Chondrocyte (in vitro differentiated cells): ENCODE measurements around the gene PALS2. TPM values are rescaled to one million over a fixed set of nuclear protein-coding genes. Genes with fewer than 3 reads are reported as not detected.

Experiments used
- DNase-seq: peaks from one replicate; pipeline ENCODE4 v3.0.0; 2021; ENCODE audit warnings: mixed read lengths, low spot score
- H3K27ac Mint-ChIP-seq: one replicate; pipeline ENCODE4 v1.8.0; 2021; ENCODE audit warnings: mild to moderate bottlenecking, moderate library complexity, mixed read lengths; ENCODE audit not compliant: unreplicated experiment
- H3K27me3 Mint-ChIP-seq: 2 replicates; pipeline ENCODE4 v1.8.0; 2021; ENCODE audit warnings: low read depth, mixed read lengths
- H3K36me3 Mint-ChIP-seq: 2 replicates; pipeline ENCODE4 v1.8.0; 2021; ENCODE audit warnings: low read depth, mixed read lengths
- H3K4me1 Mint-ChIP-seq: 2 replicates; pipeline ENCODE4 v1.8.0; 2021; ENCODE audit warnings: low read depth, mild to moderate bottlenecking, mixed read lengths
- H3K4me3 Mint-ChIP-seq: one replicate; pipeline ENCODE4 v1.8.0; 2021; ENCODE audit warnings: mild to moderate bottlenecking, moderate library complexity, mixed read lengths; ENCODE audit not compliant: unreplicated experiment
- H3K9me3 Mint-ChIP-seq: 2 replicates; pipeline ENCODE4 v1.8.0; 2021; ENCODE audit warnings: low read depth, mixed read lengths
- CTCF ChIP-seq: fragments of 200-600 bp; sonication (generic); IDR thresholded peaks from 2 replicates; pipeline ENCODE4 v1.5.0; 2021; ENCODE audit warnings: antibody characterized with exemption, mild to moderate bottlenecking, moderate library complexity
- total RNA-seq: library from RNA; stranded (reverse); gene quantifications from 3 replicates; pipeline ENCODE4 v1.2.1, GENCODE V29; 2021

PALS2 gene
- total RNA-seq, 1 donor from 2014 or later = 30.4 TPM

GRCh38 chr7:24609570-24609969 is 36.3 kb downstream of the PALS2 start:
- Mint-ChIP-seq H3K27ac (no peak overlapping the region), H3K36me3 (no peaks in the 10 kb centered on the region), H3K4me1 (peaks cover 4% of the 10 kb centered on the region), H3K4me3 (no peak overlapping the region), H3K9me3 (peaks cover 4% of the 10 kb centered on the region), H3K27me3 (no peaks in the 10 kb centered on the region)
- TF ChIP-seq CTCF = no peak
- no peak for DNase-seq

- peaks cover 4% of the 10 kb centered on the region for H3K4me1 Mint-ChIP-seq
- H3K9me3 Mint-ChIP-seq = peaks cover 4% of the 10 kb centered on the region
- DNase-seq = no peak
- no peaks in the 10 kb centered on the region for H3K36me3 Mint-ChIP-seq
- no peak for TF ChIP-seq CTCF
- no peak overlapping the region for H3K4me3 Mint-ChIP-seq
- H3K27me3 Mint-ChIP-seq = no peaks in the 10 kb centered on the region
- no peak overlapping the region for H3K27ac Mint-ChIP-seq
Measured at GRCh38 chr7:24611130-24611529, 37.9 kb downstream of the PALS2 start.

- peaks cover 9% of the 10 kb centered on the region for H3K4me1 Mint-ChIP-seq
- TF ChIP-seq CTCF = no peak
- no peak overlapping the region for H3K27ac Mint-ChIP-seq
- H3K4me3 Mint-ChIP-seq = no peak overlapping the region
- peaks cover 3% of the 10 kb centered on the region for H3K36me3 Mint-ChIP-seq
- no peak for DNase-seq
- H3K9me3 Mint-ChIP-seq = peaks cover 26% of the 10 kb centered on the region
- H3K27me3 Mint-ChIP-seq = no peaks in the 10 kb centered on the region
Measured at GRCh38 chr7:24617957-24618616, 44.8 kb downstream of the PALS2 start.

GRCh38 chr7:24619978-24620377 is 46.7 kb downstream of the PALS2 start:
- Mint-ChIP-seq H3K36me3 (peaks cover 3% of the 10 kb centered on the region), H3K27ac (no peak overlapping the region), H3K4me3 (no peak overlapping the region), H3K9me3 (peaks cover 22% of the 10 kb centered on the region), H3K4me1 (peaks cover 10% of the 10 kb centered on the region), H3K27me3 (no peaks in the 10 kb centered on the region)
- no peak for DNase-seq
- TF ChIP-seq CTCF = no peak

- TF ChIP-seq CTCF = no peak
- no peak for DNase-seq
- Mint-ChIP-seq H3K27ac (peak overlapping the region; percentile 3), H3K27me3 (no peaks in the 10 kb centered on the region), H3K36me3 (peaks cover 6% of the 10 kb centered on the region), H3K4me3 (no peak overlapping the region), H3K4me1 (peaks cover 7% of the 10 kb centered on the region), H3K9me3 (peaks cover 21% of the 10 kb centered on the region)
Measured at GRCh38 chr7:24622646-24623182, 49.5 kb downstream of the PALS2 start.

Other genes with a start within 250 kb of the PALS2 start
- gene GSDME, start 184.0 kb downstream of the PALS2 start, total RNA-seq = 19.8 to 23.9 TPM (median 23.6 TPM) in 3 replicates